ENCODE measurements around the gene TEKTIP1. TPM values are rescaled to one million over a fixed set of nuclear protein-coding genes. Genes with fewer than 3 reads are reported as not detected.

TEKTIP1 gene
- total RNA-seq, 1 experiment from 2014 or later, result 1.3 TPM

DNA sequence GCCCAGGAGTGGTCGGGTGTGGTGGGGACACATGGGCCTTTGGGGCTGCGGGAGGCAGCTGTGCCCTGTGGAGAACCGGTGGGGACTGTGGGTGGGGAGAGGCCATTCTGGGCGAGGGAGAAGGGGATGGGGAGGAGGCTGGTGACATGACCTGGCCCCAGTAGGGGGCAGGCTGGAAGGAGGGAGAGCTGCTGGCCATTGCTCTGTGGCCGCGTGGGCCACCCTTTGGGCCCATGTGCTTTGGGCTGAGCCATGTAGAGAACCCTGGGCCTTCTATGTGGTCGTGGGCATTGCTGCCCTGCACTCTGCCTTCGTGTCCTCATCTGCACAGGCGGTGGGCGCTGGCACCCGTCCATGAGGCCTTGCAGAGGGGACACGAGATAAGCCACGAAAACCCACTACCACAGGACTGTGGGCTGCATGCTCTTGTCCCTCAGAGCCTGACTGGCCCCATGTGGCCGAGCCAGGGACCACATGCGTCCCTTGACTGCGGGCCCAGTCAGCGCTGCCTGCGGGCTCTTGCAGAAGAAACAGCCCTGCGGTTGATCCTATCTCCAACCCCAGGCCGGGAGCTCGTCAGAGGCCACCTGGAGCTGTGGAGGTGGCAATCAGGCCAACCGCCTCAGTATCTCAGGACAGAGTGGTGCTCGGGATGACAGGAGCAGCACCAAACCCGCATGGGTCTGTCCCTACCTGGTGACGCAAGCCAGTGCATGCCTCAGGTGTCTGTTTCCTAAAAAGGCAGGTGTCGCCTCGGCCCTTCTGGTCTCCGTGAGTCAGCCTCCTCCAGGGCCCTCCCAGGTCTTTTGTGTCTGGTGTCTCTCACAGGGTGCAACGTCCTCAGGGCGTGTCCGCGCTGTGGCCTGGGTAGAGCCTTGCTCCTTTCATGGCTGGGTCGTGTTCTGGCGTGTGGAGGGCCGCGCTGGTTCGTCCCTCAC lies 18.5 kb upstream of the TEKTIP1 start:
- Histone ChIP-seq H3K56ac (ENCODE audit: insufficient read length, low read depth, low read length) (no peak overlapping the region), H2BK5ac (ENCODE audit: insufficient read length, low read length) (no peak overlapping the region), H3K18ac (ENCODE audit: insufficient read length, low read depth, low read length) (no peak overlapping the region), H3K79me1 (ENCODE audit: insufficient read depth, low read depth, low read length, poor library complexity, severe bottlenecking) (no peaks in the 10 kb centered on the region), H2AK5ac (ENCODE audit: insufficient read length, low read length) (no peak overlapping the region), H3K27ac (ENCODE audit: insufficient read length, low read depth, low read length) (no peak overlapping the region), H3K23ac (ENCODE audit: insufficient read length, low read depth, low read length) (no peak overlapping the region), H3K79me2 (ENCODE audit: insufficient read depth, low read length) (no peaks in the 10 kb centered on the region; the same call in 1 of the 2 replicates), H2BK12ac (ENCODE audit: insufficient read length, low read depth, low read length) (no peak overlapping the region), H3K4ac (ENCODE audit: low read depth, low read length) (no peak overlapping the region), H3T11ph (ENCODE audit: low read length) (no peak overlapping the region), H4K8ac (replicated peaks; ENCODE audit: insufficient read length, low read depth, low read length) (no peak overlapping the region), H3K9ac (ENCODE audit: extremely low read depth, insufficient read length, low read length) (no peak overlapping the region), H3K27me3 (ENCODE audit: insufficient read depth, low read length) (no peaks in the 10 kb centered on the region), H3K4me2 (ENCODE audit: insufficient read depth, insufficient read length, low read length) (no peak overlapping the region), H3K9me3 (ENCODE audit: control insufficient read depth, low read depth, low read length) (no peaks in the 10 kb centered on the region), H2BK15ac (ENCODE audit: low read depth, low read length) (no peak overlapping the region), H3K4me1 (ENCODE audit: insufficient read depth, low read length) (peaks cover 3% of the 10 kb centered on the region; the same call in 1 of the 2 replicates), H3K14ac (ENCODE audit: insufficient read depth, low read length) (no peak overlapping the region; the same call in 1 of the 2 replicates), H2AFZ (ENCODE audit: low read length) (no peak overlapping the region), H2BK20ac (ENCODE audit: low read depth, low read length, poor library complexity, severe bottlenecking) (no peak overlapping the region), H3K23me2 (ENCODE audit: insufficient read length, low read depth, low read length, poor library complexity, severe bottlenecking) (no peaks in the 10 kb centered on the region), H2BK120ac (ENCODE audit: low read depth, low read length, poor library complexity, severe bottlenecking) (no peak overlapping the region), H4K20me1 (ENCODE audit: control insufficient read depth, insufficient read depth, insufficient read length) (no peaks in the 10 kb centered on the region), H4K91ac (ENCODE audit: insufficient read length, low read depth, low read length) (peak overlapping the region; percentile 27), H4K5ac (ENCODE audit: insufficient read length, low read depth, low read length) (no peak overlapping the region)
- Mint-ChIP-seq H3K36me3 (ENCODE audit: insufficient read depth in 1 of 3, low read depth in 3 of 3) (peaks cover 6 to 27% (median 25%) of the 10 kb centered on the region in 3 experiments), H3K4me3 (no peak overlapping the region; a peak in 1 of 5 replicates), H3K27ac (peak overlapping the region in 2 of 3 experiments; percentile 70 to 86; a peak in 4 of 7 replicates), H3K27me3 (ENCODE audit: low read depth) (no peaks in the 10 kb centered on the region; the same call in 1 of the 2 replicates), H3K4me1 (peaks cover 33 to 37% of the 10 kb centered on the region in 2 experiments), H3K9me3 (no peaks in the 10 kb centered on the region; a peak in 1 of 5 replicates)
- TF ChIP-seq CTCF (conservative IDR thresholded peaks at IDR 0.05), result peak; percentile 41; the same call in 2 of the 3 replicates
- WGBS (ENCODE audit: extremely low coverage, insufficient read length, low lambda C conversion rate), result no CpG with 5 or more reads among the region's 37 CpGs
- peak; percentile 72 for DNase-seq
